DMS79 (cell line): ENCODE measurements around the gene LIG4.
A peak's percentile ranks its signal among the peaks of the same experiment; 100 is the strongest.

Experiments
- DNase-seq: peaks from one replicate; lab custom pipeline; 2025; lab: John Stamatoyannopoulos, UW

Gene LIG4

DNA sequence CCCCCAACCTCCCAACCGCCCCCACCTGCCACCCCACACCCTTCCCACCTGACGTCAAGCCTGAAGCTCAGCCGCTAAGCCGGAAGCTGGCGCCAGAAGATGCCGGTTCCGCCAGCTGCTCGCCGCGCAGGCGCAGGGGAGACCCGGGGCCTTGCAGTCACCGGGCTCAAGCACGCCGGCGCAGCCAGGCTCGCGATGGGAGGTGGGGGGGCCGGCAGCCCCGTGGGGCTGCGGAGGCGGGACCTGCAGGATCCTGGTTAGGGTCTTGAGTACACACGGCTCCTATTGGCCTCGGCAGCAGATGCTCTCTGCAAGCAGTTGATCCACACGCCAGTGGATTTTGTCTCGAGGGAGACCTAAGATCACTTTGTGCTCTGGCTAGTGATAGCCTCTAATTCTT, at the start of gene LIG4:
Gene LIG4 (minus strand): TSS at position 101 of the 400 bp plus-strand sequence. CDS start 4,268 bp downstream, outside the sequence.
- DNase-seq: peak; percentile 99

DNA sequence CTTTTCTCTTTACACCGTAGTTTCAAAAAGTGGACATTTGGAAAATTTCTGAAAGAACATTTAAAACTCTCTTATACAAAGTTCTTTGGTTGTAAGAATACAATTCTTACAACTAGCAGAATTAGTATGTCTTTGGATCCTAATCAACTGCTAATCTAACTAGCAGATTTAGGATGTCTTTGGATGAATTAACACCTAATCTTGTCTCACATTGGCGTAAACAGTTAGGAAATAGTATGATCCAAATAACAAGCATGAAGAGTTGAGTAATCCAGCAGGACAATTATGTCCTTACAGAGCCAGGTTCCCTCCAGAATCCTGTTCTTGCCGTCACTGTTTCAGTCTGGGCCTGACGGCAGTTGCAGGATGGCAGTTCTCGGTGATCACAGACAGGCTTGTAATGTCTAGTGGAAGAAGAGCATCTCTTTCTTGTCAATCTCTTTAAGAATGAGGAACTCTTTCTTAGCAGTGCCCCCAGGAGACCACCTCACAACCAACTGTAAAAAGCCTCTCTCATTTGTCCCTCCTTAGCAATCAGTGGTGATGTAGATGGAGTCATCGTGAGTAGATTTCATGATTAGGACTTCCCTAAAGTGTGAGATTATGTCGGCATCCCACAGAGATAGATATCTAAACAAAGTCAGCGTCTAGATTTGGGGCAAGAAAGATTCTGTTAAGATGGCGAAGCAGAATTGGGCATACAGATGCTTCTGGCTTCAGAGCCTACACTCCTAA, 48.5 kb upstream of the LIG4 start:
- DNase-seq: no peak

DNA sequence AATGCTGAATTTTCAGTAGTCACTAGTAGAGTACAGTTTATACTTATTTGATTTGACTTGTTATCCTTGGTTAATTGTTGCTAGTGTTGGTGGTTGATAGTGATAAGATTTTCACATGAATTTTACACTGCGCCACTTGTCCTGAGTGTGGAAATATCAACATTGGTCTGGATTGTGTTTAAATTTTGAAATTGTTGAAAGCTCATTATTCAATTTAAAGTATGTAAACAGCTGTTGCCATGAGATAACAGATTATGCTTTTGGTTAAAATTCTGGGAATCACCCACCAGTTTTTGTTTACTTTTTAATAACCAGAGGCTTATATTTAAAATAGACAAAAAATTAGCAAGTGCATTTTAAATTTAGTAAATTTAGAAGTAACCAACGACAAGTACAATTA, 41.9 kb upstream of the LIG4 start:
- no peak for DNase-seq

DNA sequence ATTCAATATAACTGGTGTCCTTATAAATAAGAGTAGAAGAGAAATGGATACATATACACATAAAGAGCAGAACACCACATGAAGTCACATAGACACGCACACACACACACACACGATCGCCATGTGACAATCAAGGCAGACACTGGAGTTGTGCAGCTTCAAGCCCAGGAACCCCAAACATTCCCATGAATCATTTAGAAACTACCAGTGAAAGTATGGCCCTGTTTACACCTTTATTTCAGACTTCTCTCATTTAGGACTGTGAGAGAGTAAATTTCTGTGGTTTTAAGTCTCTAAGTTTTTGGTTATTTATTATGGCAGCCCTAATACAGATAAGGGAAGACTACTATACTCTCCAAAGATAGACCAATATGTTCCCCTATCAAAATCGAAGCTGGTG, 33.8 kb upstream of the LIG4 start:
- no peak for DNase-seq

DNA sequence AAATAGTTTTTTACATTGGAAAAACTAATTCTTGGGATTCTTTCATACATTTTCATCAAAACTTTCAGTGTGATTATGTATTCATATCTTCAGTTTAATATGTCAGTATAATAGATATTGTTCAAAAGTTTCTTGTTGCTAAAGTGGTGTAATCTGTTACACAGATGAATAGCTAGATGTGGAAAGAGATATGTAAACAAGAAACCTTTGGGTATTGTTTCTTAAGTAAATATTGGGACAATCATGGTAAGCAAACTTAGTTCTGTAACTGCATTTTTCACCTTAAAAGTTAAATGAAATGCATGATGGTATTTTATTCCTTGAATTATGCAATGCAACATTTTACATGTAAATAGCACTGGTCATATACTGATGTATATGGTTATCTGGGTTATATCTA, 15.0 kb upstream of the LIG4 start:
- DNase-seq: no peak

DNA sequence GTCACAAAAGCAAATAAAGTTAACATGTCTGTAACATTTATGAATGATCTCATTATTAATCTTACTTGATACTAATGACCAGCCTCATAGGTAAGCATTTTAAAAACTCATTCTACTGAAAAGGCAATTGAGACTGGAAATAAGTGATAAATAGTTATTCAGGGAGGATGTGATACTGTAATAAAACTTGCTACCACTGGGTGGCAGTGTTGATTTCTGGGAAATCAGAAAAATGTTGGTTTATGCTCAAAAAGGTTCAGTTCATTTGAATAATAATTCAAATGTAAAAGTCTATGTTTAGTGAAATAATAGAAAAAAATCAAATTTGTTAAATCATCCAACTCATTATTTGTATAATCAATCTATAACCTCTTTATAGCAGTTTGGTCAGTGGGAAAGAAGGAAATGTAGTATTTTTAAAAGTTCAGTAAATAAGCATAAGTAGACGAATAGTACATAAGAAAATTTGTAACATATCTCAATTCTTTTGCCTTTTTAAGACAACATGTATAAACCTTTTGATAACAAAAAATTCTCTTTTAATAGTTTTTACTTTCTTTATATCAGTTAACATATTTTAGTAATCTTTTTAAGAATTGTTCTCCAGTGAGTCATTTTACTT, 12.4 kb upstream of the LIG4 start:
- DNase-seq: no peak

DNA sequence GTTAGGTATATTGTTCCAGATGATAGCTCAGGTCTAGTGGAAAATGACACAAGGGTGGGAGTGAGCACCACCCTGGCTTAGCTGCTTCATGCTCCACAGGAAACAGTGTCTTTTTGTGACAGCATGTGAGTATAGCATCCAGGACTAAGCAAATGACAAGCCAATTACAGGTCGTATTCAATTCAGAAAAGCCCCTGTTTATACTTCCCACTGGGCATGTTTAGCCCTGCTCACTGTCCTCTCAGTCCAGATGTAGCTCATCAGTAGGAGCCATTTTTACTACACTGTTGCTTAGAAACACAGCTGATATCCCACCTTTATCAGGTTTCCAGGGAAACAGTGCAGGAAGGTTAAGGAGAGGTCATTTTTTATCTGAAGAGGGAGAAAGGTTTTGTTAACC, 10.8 kb upstream of the LIG4 start:
- DNase-seq: no peak

DNA sequence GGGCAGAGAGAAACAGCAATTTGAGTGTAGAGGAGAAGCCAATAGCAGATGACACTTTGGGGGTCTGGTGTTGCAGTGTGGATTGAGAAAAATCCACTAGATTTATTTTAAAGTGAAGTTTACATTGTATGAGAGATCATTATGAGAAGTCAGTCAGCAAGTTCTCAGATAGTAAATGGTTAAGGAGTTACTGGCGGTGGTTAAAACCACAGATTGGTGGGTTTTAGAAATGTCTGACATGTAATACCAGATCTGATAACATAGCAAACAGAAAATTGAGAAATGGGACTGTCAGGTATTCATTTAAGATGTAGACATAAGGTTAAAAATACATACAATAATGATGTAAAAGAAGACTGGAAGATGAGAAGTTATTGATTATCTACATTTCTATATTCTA, 10.1 kb upstream of the LIG4 start:
- no peak for DNase-seq

DNA sequence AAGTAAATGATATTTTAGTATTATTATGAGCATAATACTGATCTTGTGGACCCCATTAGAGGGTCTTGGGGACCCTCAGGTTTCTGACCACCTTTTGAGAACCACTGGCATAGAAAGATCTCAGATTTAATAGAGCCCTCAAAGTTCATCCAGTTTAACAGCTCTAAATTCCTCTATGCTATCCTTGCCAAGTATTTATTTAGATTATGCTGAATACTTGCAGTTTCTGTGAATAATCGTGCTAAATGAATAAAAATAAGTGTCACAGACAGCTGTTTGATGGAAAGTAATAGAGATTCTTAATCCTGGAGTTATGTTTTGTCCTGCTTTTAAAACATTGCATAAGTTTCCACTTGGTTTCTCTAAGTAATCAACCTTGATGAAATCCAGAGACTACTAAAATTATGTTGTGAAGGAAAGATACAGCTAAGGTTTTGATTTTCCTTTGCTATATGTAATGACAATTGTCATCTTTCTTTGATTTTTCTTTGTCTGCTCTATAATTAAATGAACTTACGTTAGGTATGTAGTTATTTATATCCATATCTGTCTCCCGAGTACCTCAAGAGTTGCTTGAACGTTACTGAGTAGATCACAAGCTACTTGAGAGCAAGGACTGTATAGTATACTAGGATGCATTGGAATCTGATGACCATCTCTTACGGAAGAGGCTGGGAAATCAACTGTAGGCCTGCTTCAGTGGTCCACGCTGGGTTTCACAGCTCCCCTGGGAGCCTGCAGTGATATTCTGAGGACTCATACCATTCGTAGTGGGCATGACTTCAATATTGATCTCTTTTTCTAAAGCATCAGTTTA, 8.6 kb upstream of the LIG4 start:
- no peak for DNase-seq

DNA sequence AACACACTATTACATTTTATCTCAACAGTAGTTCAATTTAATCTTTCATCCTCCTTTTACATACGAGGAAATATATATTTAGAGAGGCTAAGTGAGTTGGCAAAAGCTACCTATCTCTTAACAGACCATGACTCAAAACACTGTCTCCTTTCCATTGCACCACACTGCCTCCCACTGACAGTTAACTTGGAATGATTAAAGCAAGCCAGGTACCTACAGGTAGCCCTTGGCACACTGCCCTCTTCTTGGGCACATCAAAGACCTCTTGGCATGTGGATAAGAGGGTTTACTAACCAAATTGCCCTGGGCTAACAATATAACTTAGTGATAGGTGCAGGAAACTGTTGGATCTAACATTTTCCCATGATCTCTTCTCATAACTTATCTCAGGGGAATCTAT, 4.7 kb upstream of the LIG4 start:
- DNase-seq: peak; percentile 42

DNA sequence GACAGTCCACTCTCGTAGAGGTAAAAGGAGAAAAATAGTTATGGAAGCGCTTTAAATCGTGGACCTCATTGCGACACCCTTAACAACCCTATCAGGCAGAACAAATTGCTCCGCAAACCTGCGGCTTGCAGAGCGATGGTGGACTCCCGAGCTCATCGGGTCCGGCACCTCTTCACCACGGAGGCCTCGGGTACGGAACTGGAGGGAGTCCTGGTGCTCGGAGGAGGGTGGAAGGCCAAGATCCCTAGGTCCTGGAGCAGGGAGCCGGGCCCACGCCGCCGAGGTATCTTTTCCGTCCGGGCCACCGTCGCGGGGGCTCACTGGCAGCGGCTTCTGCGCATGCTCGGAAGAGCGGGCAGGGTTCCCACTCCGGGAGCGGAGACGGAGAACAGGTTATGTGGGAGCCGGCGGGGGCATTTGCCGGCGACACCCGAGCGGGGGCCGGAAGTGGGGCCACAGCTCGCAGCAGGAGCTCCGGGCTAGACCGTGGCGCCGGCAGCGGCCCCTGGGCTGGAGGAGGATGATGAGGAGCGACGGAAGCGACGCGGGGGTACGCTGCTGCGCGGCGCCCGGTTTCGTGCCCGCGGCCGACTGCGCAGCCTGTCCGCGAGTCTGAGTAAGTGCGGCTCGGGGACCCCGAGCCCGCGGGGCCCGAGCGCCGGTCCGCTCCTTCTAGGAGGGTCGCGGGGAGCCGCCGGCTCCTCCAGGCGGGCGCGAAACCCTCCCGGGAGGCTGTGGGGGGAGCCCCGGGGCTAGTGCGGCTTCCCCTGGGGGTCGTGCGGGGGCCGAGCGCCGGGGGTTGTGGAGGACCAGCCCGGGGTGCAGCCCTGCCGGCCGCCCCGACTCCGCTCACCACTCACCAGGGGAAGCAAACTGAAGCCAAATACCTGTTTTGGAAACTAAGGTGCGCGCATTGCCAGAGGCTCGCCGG, 3.0 kb upstream of the LIG4 start, which contains the start of gene ABHD13:
Gene ABHD13 (plus strand): TSS at position 349 of the 931 bp plus-strand sequence. CDS start 10,827 bp downstream, outside the sequence.
- peak; percentile 92 for DNase-seq

DNA sequence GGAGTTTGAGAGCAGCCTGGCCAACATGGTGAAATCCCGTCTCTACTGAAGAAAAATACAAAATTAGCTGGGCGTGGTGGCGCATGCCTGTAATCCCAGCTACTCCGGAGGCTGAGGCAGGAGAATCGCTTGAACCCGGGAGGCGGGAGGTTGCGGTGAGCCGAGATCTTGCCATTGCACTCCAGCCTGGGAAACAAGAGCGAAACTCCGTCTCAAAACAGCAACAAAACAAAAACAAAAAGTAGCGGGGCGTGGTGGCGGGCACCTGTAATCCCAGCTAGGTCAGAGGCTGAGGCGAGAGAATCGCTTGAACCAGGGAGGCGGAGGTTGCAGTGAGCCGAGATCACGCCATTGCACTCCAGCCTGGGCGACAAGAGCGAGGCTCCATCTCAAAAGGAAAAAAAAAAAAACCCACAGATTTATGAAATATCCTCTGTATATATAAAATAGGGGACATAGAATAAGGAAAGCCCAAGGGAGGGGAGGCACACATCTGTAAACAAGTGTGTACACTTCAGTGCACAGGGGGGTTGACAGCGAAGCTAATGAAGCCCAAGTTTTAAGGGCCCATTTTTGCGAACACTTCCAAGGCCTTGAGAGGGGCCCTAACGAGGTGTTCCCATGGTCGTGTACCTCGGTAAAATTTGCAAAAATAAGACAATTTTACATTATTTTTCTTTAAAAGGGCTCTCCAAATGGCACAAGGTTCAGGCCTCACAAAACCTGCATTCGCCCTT, 2.1 kb upstream of the LIG4 start:
- DNase-seq: peak; percentile 43

DNA sequence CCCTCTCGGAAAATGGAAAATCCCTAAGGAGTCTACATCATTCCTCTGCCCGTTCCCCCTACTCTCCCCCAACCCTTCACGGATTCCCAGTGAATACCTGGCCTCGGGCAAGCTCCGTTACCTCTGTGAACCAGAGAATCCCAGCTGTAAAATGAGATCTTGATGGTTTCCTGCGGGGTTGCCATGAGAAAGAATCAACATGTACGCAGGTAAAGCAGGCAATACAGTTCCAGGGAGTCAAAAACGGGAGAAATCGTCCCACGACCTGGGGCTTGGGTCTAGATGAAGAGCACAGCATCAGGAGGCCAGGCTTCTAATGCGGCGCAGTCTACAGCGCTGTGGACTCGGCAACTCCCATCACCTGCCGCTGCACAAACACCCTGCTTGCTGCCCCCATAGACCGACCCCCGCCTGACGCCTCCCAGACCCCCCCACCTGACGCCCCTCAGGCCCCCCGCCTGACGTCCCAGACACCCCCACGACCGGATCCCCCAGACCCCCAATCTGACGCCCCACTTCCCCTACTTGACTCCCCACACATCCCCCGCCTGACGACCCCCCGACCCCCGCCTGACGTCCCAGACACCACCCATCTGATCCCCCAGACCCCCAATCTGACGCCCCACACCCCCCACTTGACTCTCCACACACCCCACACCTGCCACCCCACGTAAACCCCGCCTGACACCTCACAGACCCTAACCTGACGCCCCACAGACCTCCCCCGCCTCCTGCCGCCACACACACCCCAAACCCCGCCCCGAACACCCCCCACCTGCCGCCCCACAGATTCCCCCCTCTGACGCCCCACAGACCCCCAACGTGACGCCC, 680 bp downstream of the LIG4 start:
- peak; percentile 53 for DNase-seq

DNA sequence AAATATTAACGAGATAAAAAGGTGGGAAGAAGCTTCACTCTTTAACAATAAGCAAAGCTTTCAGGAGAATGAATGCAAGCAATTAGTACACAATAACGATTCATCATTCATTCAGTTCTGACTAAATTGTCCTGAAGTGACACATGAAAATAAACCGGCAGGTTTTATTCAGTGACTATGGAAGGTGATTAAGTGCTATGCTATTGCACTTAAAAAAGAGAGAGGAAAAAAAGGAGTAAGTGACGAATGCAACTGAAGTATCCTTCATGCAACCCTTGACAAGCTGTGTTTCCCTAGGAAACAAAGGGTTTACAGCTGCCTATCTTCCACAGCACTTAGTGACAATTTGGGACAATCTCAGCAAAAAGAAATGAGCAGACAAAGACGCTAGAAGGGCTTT, 1.4 kb downstream of the LIG4 start:
- DNase-seq: peak; percentile 60

DNA sequence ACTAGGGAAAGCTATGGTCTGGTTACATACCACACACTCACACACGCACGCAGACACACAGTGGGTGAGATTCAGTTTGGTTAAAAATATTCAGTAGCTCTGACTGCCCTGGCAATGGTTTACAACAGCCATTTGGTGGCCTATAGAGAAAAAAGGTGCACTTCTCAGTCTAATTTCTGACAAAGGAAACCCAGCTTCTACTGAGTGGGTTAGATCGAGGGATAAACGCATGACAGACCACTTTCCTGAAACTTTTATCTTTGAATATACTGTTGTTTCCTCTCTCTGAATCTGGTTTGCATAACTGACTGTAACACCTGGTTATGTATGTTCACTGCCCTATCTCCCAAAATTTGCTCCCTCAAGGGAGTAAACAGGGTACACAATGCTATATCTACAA, 2.5 kb downstream of the LIG4 start:
- no peak for DNase-seq

DNA sequence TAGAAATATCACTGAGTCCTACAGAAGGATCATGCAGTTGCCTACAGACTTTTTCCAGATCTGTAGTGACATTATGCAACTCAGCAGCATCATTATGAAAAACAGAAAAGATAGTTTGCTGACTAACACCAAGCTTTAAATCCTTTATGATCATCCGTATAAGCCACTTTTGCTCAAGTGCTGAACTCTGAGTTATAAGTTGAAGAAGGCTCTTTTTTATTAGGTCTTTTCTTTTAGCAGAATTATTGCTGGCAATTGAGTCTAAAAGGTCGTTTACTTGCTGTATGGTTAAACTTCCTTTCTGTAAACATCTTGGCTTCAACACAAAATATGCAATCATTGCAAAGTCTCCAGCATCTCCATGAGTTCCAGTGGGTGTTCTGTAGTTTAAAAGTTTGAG, 4.8 kb downstream of the LIG4 start:
- DNase-seq: no peak

DNA sequence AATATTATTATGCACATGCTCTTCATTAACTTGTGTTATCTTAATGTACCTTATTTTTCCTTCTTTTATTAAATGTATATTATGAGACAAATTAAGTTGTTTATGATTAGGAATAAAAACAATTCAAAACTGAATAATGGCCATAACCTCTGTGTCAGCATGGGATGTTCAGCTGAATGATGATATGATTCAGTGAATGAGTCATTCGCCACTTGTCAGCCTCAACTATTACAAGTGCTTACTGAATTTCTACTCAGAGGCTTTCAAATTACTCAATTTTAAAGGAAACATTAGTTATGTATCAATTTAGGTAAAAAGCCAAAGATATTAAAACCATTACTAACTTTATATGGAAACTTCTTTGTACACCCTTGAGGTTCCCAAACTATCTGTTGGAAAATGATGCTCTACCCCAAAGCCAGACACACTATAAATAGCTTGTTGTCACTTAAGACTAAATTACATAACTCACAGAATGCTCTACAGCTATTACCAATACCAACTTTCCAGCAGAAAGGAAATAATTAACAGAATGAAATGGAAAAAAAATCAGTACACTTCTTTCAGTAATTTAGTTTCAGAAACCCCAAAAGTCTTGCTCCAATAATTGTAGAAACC, 14.4 kb downstream of the LIG4 start:
- no peak for DNase-seq

DNA sequence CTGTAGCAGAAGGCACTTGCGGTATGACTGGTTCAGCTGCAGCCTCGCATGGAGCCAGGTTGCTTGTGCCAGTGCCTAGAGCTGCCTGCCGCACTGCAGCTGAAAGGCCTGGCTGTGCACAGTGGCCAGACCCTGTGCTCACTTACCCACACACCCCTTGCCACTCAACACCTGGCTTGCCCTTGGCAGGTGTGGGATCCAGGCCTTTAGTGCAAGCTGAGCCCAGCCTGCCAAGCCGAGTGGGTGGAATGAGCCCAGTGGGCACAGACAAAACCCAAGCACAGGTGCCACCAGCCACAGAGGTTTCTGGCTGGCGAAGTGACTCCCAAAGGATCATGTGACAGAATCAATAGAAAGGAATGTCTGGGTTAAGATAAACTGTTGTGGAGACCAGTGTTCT, 19.5 kb downstream of the LIG4 start:
- no peak for DNase-seq

DNA sequence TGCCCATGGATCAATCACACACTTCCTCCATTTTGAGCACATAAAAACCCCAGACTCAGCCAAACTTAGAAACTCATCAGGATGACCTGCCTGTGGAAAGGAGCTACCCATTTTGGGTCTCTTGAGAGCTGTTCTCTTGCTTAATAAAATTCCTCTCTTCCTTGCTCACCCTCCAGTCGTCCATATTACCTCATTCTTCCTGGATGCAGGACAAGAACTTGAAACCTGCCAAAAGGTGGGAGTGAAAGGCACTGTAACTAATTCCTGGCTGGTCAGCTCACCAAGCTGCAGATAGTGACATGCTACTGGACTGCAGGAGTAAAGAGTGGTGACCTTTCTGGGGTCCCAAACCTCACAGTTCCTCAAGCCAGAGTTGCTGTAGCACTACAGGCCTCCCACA, 20.2 kb downstream of the LIG4 start:
- no peak for DNase-seq

DNA sequence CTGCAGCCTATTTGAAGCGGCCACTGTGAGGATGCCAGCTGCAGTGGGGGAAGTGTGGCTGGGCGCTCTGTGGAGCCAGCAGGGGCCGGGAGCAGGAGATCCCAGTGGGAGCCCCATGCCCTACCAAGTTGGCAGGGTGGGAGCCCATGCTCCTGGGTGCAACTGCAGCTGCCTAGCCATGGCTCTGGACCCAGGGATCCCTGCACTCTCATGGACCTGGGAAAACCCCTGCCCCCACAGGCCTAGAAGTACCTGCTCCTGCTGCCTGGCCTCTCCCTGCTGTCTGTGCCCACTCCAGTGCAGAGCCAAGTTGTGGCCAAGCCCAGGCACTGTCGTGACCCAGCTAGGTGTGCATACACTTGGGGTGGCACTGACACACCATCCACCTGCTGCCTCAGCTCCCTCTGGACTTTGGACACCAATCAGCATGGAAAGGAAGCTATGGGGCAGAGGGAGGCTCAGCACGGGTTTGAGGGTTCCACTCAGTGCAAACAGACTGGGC, 20.9 kb downstream of the LIG4 start:
- no peak for DNase-seq
